GM12878 (cell line): ENCODE results near the gene EIF4ENIF1. TPM values are rescaled to one million over a fixed set of nuclear protein-coding genes. Genes with fewer than 3 reads are reported as not detected.

Experiments used
- EED ChIP-seq: sonication (generic); IDR thresholded peaks from 2 replicates; pipeline ENCODE4 v1.6.1; 2016; ENCODE audit warnings: antibody characterized with exemption, low read depth
- EP300 ChIP-seq, 2 experiments: fragments of 150-350 bp in 1 of 2; IDR thresholded peaks; 2 replicates each; pipeline ENCODE4 v1.6.1; 2011 to 2012; ENCODE audit warnings: low read depth in 2 of 2, low read length in 2 of 2, borderline replicate concordance in 1 of 2, improper control_type of control experiment in 1 of 2, inconsistent platforms in 1 of 2; ENCODE audit not compliant: control insufficient read depth in 1 of 2
- ETV6 ChIP-seq, 2 experiments: fragments of 450-650 bp in 1 of 2; IDR thresholded peaks in 1 of 2; conservative IDR thresholded peaks in 1 of 2; 2 replicates each; pipeline ENCODE4 v1.6.1; 2014; ENCODE audit warnings: antibody characterized with exemption in 1 of 2, borderline replicate concordance in 1 of 2, low read depth in 1 of 2, mild to moderate bottlenecking in 1 of 2, moderate library complexity in 1 of 2
- PAX5 ChIP-seq: IDR thresholded peaks from 2 replicates; pipeline ENCODE4 v1.6.1; 2011; ENCODE audit warnings: low read depth, low read length, borderline replicate concordance
- POLR2A ChIP-seq: IDR thresholded peaks from 2 replicates; pipeline ENCODE4 v1.6.1; 2011; ENCODE audit warnings: low read depth, mild to moderate bottlenecking, low read length
- POU2F2 ChIP-seq: IDR thresholded peaks from 3 replicates; pipeline ENCODE4 v1.6.1; 2011; ENCODE audit warnings: low read depth, mild to moderate bottlenecking, low read length, borderline replicate concordance
- SMAD1 ChIP-seq: fragments of 450-650 bp; IDR thresholded peaks from 2 replicates; pipeline ENCODE4 v1.6.1; 2018; ENCODE audit warnings: mild to moderate bottlenecking, low read depth; ENCODE audit not compliant: partially characterized antibody
- SRF ChIP-seq, 2 experiments: IDR thresholded peaks; 2 replicates each; pipeline ENCODE4 v1.6.1; 2011; ENCODE audit warnings: low read depth in 2 of 2, low read length in 2 of 2, mild to moderate bottlenecking in 1 of 2, moderate library complexity in 1 of 2
- TCF12 ChIP-seq: IDR thresholded peaks from 2 replicates; pipeline ENCODE4 v1.6.1; 2011; ENCODE audit warnings: low read depth, mild to moderate bottlenecking, low read length
- TCF3 ChIP-seq: IDR thresholded peaks from 2 replicates; pipeline ENCODE4 v1.6.1; 2012; ENCODE audit warnings: low read depth, mild to moderate bottlenecking, low read length, borderline replicate concordance; ENCODE audit not compliant: insufficient read depth
- ZBED1 ChIP-seq: IDR thresholded peaks from 2 replicates; pipeline ENCODE4 v1.6.1; 2016; ENCODE audit warnings: borderline replicate concordance
- polyA plus RNA-seq, 11 experiments: library from polyadenylated mRNA; depleted of rRNA in 4 of 11; unstranded in 6 of 11; stranded (reverse) in 5 of 11; fragments of >200 nt; fragmentation: Nextera tagmentation in 4 of 11; fragmentation: Illumina TruSeq in 1 of 11; extraction: Ambion mirVana in 4 of 11; extraction: Trizol in 1 of 11; gene quantifications; 1 replicate in 1 of 11; 2 replicates in 10 of 11; pipeline versions ENCODE4 v1.2.1 to v1.2.3, GENCODE V29; 2011 to 2016; ENCODE audit warnings: inconsistent platforms in 2 of 11, missing spikeins in 2 of 11, low read depth in 1 of 11
- total RNA-seq, 4 experiments: library from RNA; depleted of rRNA in 3 of 4; stranded (reverse); fragments of >200 nt in 3 of 4; fragmentation: Illumina TruSeq in 1 of 4; extraction: Trizol in 1 of 4; gene quantifications; 2 replicates each; pipeline versions ENCODE4 v1.2.1 to v1.2.3, GENCODE V29; 2013 to 2021
- TF ChIP-seq, protein P1 (sequence below): fragments of 450-650 bp; formaldehyde crosslinking; IDR thresholded peaks from 2 replicates; pipeline ENCODE4 v1.5.0; 2022; ENCODE audit warnings: mild to moderate bottlenecking, missing genetic modification characterization
- TF ChIP-seq, protein P2 (sequence below): fragments of 450-650 bp; IDR thresholded peaks from 2 replicates; pipeline ENCODE4 v1.6.1; 2017; ENCODE audit warnings: mild to moderate bottlenecking, moderate library complexity
- TF ChIP-seq, protein P3 (sequence below): fragments of 450-650 bp; IDR thresholded peaks from 2 replicates; pipeline ENCODE4 v1.6.1; 2017; ENCODE audit warnings: borderline replicate concordance
- TF ChIP-seq, protein P4 (sequence below): IDR thresholded peaks from 2 replicates; pipeline ENCODE4 v1.6.1; 2012; ENCODE audit warnings: low read depth, low read length, improper control_type of control experiment
- TF ChIP-seq, protein P5 (sequence below): fragments of 450-650 bp; IDR thresholded peaks from 2 replicates; pipeline ENCODE4 v1.6.1; 2016; ENCODE audit warnings: mild to moderate bottlenecking
- TF ChIP-seq, protein P6 (sequence below): IDR thresholded peaks from 2 replicates; pipeline ENCODE4 v1.6.1; 2012; ENCODE audit warnings: low read depth, low read length, improper control_type of control experiment

EIF4ENIF1 gene
- total and polyA plus RNA-seq, 10 of the 15 experiments (the other 5 are each of a cell fraction or from before 2014, with no cell fraction given): 4.4 to 43.7 (median 24.4) TPM

DNA sequence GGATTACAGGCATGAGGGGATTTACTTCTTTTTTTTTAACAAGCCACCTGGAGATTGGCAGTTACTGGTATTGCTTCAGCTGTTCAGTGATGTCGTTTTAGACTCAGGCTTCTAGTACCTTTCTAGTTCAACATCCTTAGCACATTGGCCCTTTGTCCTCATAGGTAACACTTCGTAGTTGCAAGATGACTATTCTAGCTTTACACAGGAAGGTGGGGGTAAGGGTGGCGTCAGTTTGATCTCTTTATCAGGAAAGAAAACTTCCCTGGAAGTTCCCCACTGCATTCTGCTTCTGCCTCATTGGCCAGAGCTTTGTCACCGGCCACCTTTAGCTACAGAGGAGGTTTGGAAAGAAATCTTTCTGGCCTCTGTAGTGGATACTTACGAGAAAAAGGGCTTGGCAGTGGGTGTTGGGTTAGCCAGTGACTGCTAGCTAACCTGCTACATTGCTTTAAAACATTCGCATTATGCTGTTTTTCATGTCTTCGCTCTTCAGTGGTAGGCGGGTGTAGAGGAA lies 47.4 kb upstream of the EIF4ENIF1 start (continued):
- TF ChIP-seq, protein P1, sequence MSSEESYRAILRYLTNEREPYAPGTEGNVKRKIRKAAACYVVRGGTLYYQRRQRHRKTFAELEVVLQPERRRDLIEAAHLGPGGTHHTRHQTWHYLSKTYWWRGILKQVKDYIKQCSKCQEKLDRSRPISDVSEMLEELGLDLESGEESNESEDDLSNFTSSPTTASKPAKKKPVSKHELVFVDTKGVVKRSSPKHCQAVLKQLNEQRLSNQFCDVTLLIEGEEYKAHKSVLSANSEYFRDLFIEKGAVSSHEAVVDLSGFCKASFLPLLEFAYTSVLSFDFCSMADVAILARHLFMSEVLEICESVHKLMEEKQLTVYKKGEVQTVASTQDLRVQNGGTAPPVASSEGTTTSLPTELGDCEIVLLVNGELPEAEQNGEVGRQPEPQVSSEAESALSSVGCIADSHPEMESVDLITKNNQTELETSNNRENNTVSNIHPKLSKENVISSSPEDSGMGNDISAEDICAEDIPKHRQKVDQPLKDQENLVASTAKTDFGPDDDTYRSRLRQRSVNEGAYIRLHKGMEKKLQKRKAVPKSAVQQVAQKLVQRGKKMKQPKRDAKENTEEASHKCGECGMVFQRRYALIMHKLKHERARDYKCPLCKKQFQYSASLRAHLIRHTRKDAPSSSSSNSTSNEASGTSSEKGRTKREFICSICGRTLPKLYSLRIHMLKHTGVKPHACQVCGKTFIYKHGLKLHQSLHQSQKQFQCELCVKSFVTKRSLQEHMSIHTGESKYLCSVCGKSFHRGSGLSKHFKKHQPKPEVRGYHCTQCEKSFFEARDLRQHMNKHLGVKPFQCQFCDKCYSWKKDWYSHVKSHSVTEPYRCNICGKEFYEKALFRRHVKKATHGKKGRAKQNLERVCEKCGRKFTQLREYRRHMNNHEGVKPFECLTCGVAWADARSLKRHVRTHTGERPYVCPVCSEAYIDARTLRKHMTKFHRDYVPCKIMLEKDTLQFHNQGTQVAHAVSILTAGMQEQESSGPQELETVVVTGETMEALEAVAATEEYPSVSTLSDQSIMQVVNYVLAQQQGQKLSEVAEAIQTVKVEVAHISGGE (CRISPR knock-in tag): no peak
- TF ChIP-seq PAX5: peak; percentile 36; the same call in 1 of the 2 replicates
- TF ChIP-seq SMAD1: peak; percentile 32
- TF ChIP-seq, protein P2, sequence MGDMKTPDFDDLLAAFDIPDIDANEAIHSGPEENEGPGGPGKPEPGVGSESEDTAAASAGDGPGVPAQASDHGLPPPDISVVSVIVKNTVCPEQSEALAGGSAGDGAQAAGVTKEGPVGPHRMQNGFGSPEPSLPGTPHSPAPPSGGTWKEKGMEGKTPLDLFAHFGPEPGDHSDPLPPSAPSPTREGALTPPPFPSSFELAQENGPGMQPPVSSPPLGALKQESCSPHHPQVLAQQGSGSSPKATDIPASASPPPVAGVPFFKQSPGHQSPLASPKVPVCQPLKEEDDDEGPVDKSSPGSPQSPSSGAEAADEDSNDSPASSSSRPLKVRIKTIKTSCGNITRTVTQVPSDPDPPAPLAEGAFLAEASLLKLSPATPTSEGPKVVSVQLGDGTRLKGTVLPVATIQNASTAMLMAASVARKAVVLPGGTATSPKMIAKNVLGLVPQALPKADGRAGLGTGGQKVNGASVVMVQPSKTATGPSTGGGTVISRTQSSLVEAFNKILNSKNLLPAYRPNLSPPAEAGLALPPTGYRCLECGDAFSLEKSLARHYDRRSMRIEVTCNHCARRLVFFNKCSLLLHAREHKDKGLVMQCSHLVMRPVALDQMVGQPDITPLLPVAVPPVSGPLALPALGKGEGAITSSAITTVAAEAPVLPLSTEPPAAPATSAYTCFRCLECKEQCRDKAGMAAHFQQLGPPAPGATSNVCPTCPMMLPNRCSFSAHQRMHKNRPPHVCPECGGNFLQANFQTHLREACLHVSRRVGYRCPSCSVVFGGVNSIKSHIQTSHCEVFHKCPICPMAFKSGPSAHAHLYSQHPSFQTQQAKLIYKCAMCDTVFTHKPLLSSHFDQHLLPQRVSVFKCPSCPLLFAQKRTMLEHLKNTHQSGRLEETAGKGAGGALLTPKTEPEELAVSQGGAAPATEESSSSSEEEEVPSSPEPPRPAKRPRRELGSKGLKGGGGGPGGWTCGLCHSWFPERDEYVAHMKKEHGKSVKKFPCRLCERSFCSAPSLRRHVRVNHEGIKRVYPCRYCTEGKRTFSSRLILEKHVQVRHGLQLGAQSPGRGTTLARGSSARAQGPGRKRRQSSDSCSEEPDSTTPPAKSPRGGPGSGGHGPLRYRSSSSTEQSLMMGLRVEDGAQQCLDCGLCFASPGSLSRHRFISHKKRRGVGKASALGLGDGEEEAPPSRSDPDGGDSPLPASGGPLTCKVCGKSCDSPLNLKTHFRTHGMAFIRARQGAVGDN: 0 out of 2 replicates have a peak, but pooled peaks have one; percentile 46
- TF ChIP-seq EP300 (IDR thresholded peaks at IDR 0.05; ENCODE audit: borderline replicate concordance in 1 of 2, control insufficient read depth in 1 of 2, low read depth in 2 of 2, low read length in 2 of 2): peak; percentile 82 to 88; a peak in 3 of 4 replicates
- peak; percentile 71 for TF ChIP-seq ZBED1
- TF ChIP-seq, protein P3, sequence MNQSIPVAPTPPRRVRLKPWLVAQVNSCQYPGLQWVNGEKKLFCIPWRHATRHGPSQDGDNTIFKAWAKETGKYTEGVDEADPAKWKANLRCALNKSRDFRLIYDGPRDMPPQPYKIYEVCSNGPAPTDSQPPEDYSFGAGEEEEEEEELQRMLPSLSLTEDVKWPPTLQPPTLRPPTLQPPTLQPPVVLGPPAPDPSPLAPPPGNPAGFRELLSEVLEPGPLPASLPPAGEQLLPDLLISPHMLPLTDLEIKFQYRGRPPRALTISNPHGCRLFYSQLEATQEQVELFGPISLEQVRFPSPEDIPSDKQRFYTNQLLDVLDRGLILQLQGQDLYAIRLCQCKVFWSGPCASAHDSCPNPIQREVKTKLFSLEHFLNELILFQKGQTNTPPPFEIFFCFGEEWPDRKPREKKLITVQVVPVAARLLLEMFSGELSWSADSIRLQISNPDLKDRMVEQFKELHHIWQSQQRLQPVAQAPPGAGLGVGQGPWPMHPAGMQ: no peak
- peak in 1 of 2 experiments; percentile 77; a peak in 1 of 4 replicates for TF ChIP-seq ETV6 (conservative IDR thresholded peaks at IDR 0.05 in 1 of 2, IDR thresholded peaks at IDR 0.05 in 1 of 2; ENCODE audit: borderline replicate concordance in 1 of 2, low read depth in 1 of 2)
- TF ChIP-seq, protein P4, sequence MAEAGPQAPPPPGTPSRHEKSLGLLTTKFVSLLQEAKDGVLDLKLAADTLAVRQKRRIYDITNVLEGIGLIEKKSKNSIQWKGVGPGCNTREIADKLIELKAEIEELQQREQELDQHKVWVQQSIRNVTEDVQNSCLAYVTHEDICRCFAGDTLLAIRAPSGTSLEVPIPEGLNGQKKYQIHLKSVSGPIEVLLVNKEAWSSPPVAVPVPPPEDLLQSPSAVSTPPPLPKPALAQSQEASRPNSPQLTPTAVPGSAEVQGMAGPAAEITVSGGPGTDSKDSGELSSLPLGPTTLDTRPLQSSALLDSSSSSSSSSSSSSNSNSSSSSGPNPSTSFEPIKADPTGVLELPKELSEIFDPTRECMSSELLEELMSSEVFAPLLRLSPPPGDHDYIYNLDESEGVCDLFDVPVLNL: no peak
- TF ChIP-seq, protein P5, sequence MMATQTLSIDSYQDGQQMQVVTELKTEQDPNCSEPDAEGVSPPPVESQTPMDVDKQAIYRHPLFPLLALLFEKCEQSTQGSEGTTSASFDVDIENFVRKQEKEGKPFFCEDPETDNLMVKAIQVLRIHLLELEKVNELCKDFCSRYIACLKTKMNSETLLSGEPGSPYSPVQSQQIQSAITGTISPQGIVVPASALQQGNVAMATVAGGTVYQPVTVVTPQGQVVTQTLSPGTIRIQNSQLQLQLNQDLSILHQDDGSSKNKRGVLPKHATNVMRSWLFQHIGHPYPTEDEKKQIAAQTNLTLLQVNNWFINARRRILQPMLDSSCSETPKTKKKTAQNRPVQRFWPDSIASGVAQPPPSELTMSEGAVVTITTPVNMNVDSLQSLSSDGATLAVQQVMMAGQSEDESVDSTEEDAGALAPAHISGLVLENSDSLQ: peak; percentile 88
- no peak for TF ChIP-seq SRF (IDR thresholded peaks at IDR 0.05; ENCODE audit: low read depth in 2 of 2, low read length in 2 of 2)
- TF ChIP-seq POLR2A: no peak
- TF ChIP-seq TCF3: no peak
- peak; percentile 64 for TF ChIP-seq TCF12
- peak; percentile 92 for TF ChIP-seq EED
- TF ChIP-seq, protein P6, sequence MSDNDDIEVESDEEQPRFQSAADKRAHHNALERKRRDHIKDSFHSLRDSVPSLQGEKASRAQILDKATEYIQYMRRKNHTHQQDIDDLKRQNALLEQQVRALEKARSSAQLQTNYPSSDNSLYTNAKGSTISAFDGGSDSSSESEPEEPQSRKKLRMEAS: no peak
- no peak for TF ChIP-seq POU2F2
